Cardiac septum (tissue), 1 donor: ENCODE measurements around the gene DTYMK. TPM values are rescaled to one million over a fixed set of nuclear protein-coding genes. Genes with fewer than 3 reads are reported as not detected.
A peak's percentile ranks its signal among the peaks of the same experiment; 100 is the strongest.
"Not testable (repeated sequence)": the region's sequence is repeated elsewhere in the genome, so short reads cannot be mapped to it uniquely, and the experiment has no call there.

ENCODE experiments used
- DNase-seq: peaks from one replicate; pipeline ENCODE4 v3.0.0-alpha.2; 2020; ENCODE audit warnings: low spot score
- intact Hi-C: fragments of 100-400 bp; cut with DNase I; formaldehyde crosslinking; loops from one replicate; pipeline ENCODE4 v1.14.0; 2022
- total RNA-seq: library from RNA; stranded (reverse); fragmentation: NEBNext Ultra II Directional; extraction: Animal tissue kit (Norgen Biotek cat#: 25700); gene quantifications from one replicate; pipeline ENCODE4 v1.2.1, GENCODE V29; 2021
- donor health status: DM: no; HTN: no; CAD: no.

The DTYMK gene
- total RNA-seq, 1 donor from 2014 or later, result 10.5 TPM

- intact Hi-C loops, result no loop called here
- no peak for DNase-seq
Measured at GRCh38 chr2:241675885-241676284, 10.7 kb downstream of the DTYMK start.

- intact Hi-C loops, result no loop called here
- DNase-seq, result no peak
Measured at GRCh38 chr2:241673797-241674725, 12.6 kb downstream of the DTYMK start.

- no peak for DNase-seq
- intact Hi-C loops, result no loop called here
Measured at GRCh38 chr2:241673189-241673663, 13.4 kb downstream of the DTYMK start.

- DNase-seq, result no peak
- intact Hi-C loops, result no loop called here
Measured at GRCh38 chr2:241672243-241673188, 14.1 kb downstream of the DTYMK start.

GRCh38 chr2:241671457-241672240 lies 15.0 kb downstream of the DTYMK start:
- intact Hi-C loops, result no loop called here
- DNase-seq, result no peak

- intact Hi-C loops, result no loop called here
- no peak for DNase-seq
Measured at GRCh38 chr2:241670333-241671110, 16.1 kb downstream of the DTYMK start.

GRCh38 chr2:241668839-241669238 lies 17.8 kb downstream of the DTYMK start:
- no peak for DNase-seq
- intact Hi-C loops, result no loop called here

GRCh38 chr2:241668354-241668753 lies 18.3 kb downstream of the DTYMK start:
- no peak for DNase-seq
- intact Hi-C loops, result no loop called here

GRCh38 chr2:241666627-241667400 lies 19.8 kb downstream of the DTYMK start:
- no peak for DNase-seq
- intact Hi-C loops, result no loop called here

GRCh38 chr2:241665731-241666440 lies 20.7 kb downstream of the DTYMK start:
- intact Hi-C loops, result no loop called here
- no peak for DNase-seq

GRCh38 chr2:241662731-241663130 lies 23.9 kb downstream of the DTYMK start:
- DNase-seq, result peak; percentile 67
- intact Hi-C loops, result not testable (repeated sequence)

GRCh38 chr2:241660593-241661213 lies 25.9 kb downstream of the DTYMK start:
- peak; percentile 65 for DNase-seq

GRCh38 chr2:241659150-241659739 lies 27.4 kb downstream of the DTYMK start:
- intact Hi-C loops, result no loop called here

More at GRCh38 chr2:241660593-241661213, 25.9 kb downstream of the DTYMK start:
- intact Hi-C loops, result no loop called here

GRCh38 chr2:241658296-241658695 lies 28.3 kb downstream of the DTYMK start:
- intact Hi-C loops, result no loop called here
- no peak for DNase-seq

More at GRCh38 chr2:241659150-241659739, 27.4 kb downstream of the DTYMK start:
- peak; percentile 74 for DNase-seq

GRCh38 chr2:241657786-241658254 lies 28.8 kb downstream of the DTYMK start:
- no peak for DNase-seq
- intact Hi-C loops, result no loop called here

GRCh38 chr2:241656190-241656741 lies 30.3 kb downstream of the DTYMK start:
- no peak for DNase-seq
- intact Hi-C loops, result no loop called here
